WI38 (cell line): ENCODE results near the gene IFI44.

Source experiments
- H3K4me3 ChIP-seq: 2 replicates; pipeline ENCODE4 v1.5.1; 2011; ENCODE audit warnings: low read depth, mild to moderate bottlenecking, control low read depth, low read length
- TF ChIP-seq, protein P1 (sequence below): IDR thresholded peaks from 2 replicates; pipeline ENCODE4 v1.5.1; 2012; ENCODE audit warnings: low read depth, mild to moderate bottlenecking, control low read depth, low read length

The IFI44 gene

DNA sequence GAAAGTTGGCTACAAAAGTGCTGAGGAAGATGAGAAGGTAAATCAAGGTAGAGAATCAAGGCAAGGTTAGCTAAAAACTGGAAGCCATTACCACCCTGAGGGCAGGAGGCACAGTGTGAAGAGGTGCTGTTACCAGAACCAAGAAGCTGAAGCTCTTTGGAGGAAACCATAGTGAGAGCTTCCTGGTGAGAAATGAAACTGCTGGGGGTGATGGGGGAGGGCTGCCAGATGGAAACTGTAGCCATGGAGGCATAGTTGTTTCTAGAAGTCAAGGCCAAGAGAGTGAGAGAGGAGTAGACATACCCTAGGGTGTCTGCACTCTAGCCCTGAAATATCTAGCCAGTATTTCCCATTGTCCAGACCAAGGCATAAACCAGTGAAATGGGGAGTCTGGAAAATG is 28.7 kb downstream of the IFI44 start:
- TF ChIP-seq, protein P1, sequence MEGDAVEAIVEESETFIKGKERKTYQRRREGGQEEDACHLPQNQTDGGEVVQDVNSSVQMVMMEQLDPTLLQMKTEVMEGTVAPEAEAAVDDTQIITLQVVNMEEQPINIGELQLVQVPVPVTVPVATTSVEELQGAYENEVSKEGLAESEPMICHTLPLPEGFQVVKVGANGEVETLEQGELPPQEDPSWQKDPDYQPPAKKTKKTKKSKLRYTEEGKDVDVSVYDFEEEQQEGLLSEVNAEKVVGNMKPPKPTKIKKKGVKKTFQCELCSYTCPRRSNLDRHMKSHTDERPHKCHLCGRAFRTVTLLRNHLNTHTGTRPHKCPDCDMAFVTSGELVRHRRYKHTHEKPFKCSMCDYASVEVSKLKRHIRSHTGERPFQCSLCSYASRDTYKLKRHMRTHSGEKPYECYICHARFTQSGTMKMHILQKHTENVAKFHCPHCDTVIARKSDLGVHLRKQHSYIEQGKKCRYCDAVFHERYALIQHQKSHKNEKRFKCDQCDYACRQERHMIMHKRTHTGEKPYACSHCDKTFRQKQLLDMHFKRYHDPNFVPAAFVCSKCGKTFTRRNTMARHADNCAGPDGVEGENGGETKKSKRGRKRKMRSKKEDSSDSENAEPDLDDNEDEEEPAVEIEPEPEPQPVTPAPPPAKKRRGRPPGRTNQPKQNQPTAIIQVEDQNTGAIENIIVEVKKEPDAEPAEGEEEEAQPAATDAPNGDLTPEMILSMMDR: no peak
- no peak overlapping the region for H3K4me3 ChIP-seq

DNA sequence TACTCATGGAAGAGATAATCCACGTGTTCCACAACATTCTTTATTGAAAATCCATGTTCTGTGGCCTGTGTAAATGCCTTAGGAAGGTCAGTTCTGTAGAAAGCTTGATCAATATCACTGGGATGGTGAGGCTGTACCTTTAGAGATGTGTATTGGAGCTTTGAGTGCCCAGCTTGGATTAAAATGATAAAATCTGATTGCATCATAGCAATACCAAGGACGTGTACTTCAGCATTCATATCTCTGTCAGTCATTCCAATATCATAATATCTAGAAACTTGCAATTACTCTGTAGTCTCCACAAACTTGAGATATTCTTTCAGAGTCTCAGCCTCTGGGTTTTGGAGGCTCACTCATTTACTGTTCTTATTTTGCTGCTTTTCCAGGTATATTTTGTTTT is 31.6 kb downstream of the IFI44 start:
- TF ChIP-seq, protein P1: no peak
- no peak overlapping the region for H3K4me3 ChIP-seq

DNA sequence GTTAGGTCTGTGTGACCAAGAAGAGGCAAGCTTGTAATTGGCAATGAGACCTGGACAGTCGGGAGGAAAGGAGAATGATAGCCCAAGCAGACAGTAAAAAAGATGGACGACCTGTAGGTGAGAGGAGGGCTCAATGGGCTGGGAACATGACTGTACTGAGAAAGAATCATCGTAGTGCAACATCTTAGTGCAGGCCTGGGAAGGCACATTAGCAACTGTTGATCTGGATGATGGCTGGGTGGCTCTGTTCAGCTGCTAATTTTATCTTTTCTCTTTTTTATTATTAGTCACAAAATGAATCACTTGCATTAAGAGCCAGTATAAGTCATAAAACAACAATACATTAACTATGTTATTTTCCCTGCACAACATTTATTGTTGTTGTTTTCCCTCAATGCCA is 32.9 kb downstream of the IFI44 start:
- TF ChIP-seq, protein P1: no peak
- no peak overlapping the region for H3K4me3 ChIP-seq

DNA sequence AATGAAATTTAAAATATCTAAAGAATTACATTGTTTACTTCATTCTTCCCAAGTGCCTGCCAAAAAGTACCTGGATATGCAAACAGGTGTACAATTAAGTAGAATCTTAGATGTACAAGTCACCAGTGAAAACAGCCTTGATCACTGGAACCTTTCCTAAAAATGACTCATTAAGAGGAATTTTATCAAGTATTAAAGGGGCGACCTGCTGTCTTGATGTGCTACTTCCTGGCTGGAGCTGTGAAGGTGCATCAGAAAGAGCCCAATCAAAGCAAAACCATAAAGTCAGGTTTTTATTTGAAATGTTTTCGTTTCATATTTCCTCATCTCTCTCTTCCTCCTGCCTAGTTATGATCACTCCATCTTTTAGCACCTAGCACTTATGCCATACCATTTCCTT is 33.4 kb downstream of the IFI44 start:
- TF ChIP-seq, protein P1: no peak
- no peak overlapping the region for H3K4me3 ChIP-seq

DNA sequence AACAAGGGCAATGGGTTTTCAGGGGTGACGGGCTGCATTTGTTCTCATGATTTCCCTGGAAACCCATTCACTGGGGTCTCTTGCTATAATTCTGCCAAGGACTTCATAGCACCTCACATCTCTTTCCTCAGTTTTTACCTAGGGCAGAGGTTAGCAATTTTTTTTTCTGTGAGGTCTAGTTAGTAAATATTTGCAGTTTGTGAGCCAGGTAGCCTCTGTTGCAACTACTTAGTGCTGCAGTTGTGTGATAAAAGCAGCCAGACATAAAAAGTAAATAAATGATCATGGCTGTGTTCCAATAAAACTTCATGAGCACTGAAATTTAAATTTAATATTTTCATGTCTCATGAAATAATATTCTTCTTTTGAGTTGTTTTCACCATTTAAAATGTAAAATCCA is 37.7 kb downstream of the IFI44 start:
- no peak overlapping the region for H3K4me3 ChIP-seq
- TF ChIP-seq, protein P1: no peak

DNA sequence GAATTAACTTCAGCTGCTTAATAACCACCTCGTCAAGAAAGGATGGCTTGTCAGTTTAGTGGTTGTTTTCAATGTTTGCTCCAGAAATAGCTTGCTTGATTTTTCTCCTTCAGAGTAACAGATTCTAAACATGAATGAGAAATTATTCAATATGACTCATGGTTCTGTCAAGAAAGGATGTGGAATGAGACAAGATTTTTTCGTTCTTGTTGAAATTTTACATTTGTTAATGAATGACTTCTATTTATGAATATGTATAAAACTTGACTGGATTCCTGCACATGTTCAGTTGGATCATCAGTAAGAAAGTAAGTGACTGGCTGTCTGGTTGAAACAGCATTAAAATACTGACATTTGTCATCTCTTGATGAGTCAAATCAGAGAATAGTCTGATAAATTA is 38.3 kb downstream of the IFI44 start:
- TF ChIP-seq, protein P1: no peak
- no peak overlapping the region for H3K4me3 ChIP-seq

DNA sequence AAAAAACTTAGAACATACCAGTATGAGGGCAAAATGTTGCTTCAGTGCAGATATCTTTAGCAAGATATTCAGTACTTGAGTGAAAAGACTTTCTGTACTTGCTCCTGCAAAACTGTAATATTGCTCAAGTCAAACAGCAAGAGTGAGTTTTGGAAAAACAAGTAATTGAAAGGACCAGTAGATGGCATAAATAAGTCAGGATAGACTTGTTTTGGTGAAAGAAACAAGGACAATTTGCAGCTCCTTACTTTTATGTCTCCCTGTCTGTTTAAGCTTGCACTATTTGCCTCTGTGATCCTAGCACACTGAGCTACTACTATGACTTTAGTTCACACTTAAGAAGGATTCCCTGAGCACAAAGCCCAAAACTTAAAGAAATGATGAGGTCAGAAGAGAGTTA is 39.1 kb downstream of the IFI44 start:
- no peak overlapping the region for H3K4me3 ChIP-seq
- TF ChIP-seq, protein P1: no peak
